CD4-positive, alpha-beta T cell (primary cell): ENCODE results near the gene TPD52L1. TPM values are rescaled to one million over a fixed set of nuclear protein-coding genes. Genes with fewer than 3 reads are reported as not detected.

ENCODE experiments used
- ATAC-seq: fragments of 200-7000 bp; cut with Tn5 transposase; one replicate; pipeline ENCODE4 v1.10.0; 2022; ENCODE audit warnings: mild to moderate bottlenecking; ENCODE audit not compliant: poor library complexity
- CTCF ChIA-PET: fragments of 350-600 bp; sonication (Branson Sonifier 250); formaldehyde crosslinking; loops from one replicate; lab custom pipeline; 2021; ENCODE audit warnings: antibody characterized with exemption, inconsistent platforms; lab: Charles Lee
- POLR2A ChIA-PET: fragments of 350-600 bp; sonication (Branson Sonifier 250); formaldehyde crosslinking; loops from one replicate; lab custom pipeline; 2021; ENCODE audit warnings: antibody characterized with exemption, inconsistent platforms; lab: Charles Lee
- DNase-seq, 14 experiments: peaks; one replicate each; pipeline ENCODE4 v3.0.0-alpha.2; 2013 to 2020; ENCODE audit warnings: mixed read lengths in 2 of 14
- H3K27ac ChIP-seq, 2 donors: one replicate each; pipeline versions ENCODE4 v1.5.1 to v1.7.0; 2013; ENCODE audit warnings: low read length in 2 of 2, low read depth in 1 of 2, mild to moderate bottlenecking in 1 of 2
- H3K27me3 ChIP-seq, 2 experiments: 1 replicate in 1 of 2; 2 replicates in 1 of 2; pipeline versions ENCODE4 v1.6.1 to v1.7.0; 2013; ENCODE audit warnings: low read length in 2 of 2, control low read depth in 1 of 2, mild to moderate bottlenecking in 1 of 2, moderate library complexity in 1 of 2; ENCODE audit not compliant: insufficient read depth in 2 of 2, control insufficient read depth in 1 of 2
- H3K36me3 ChIP-seq: one replicate; pipeline ENCODE4 v1.6.1; 2013; ENCODE audit warnings: low read length, control low read depth; ENCODE audit not compliant: insufficient read depth
- H3K4me1 ChIP-seq: one replicate; pipeline ENCODE4 v1.6.1; 2013; ENCODE audit warnings: low read length, control low read depth; ENCODE audit not compliant: insufficient read depth
- H3K4me3 ChIP-seq: one replicate; pipeline ENCODE4 v1.5.1; 2013; ENCODE audit warnings: mild to moderate bottlenecking, low read length, moderate library complexity
- H3K9me3 ChIP-seq, 2 experiments: 1 replicate in 1 of 2; 2 replicates in 1 of 2; pipeline versions ENCODE4 v1.6.1 to v1.7.0; 2013; ENCODE audit warnings: low read length in 2 of 2, mild to moderate bottlenecking in 2 of 2, control low read depth in 1 of 2, moderate library complexity in 1 of 2; ENCODE audit not compliant: control insufficient read depth in 1 of 2, insufficient read depth in 1 of 2
- H3K27ac Mint-ChIP-seq: one replicate; pipeline ENCODE4 v1.8.0; 2020; ENCODE audit warnings: mixed read lengths
- H3K27me3 Mint-ChIP-seq: one replicate; pipeline ENCODE4 v1.8.0; 2021; ENCODE audit warnings: mixed read lengths
- H3K36me3 Mint-ChIP-seq: one replicate; pipeline ENCODE4 v1.8.0; 2021; ENCODE audit warnings: low read depth, mixed read lengths
- H3K4me1 Mint-ChIP-seq: one replicate; pipeline ENCODE4 v1.8.0; 2021; ENCODE audit warnings: low read depth, mixed read lengths
- H3K4me3 Mint-ChIP-seq: one replicate; pipeline ENCODE4 v1.8.0; 2020; ENCODE audit warnings: mild to moderate bottlenecking, mixed read lengths
- H3K9me3 Mint-ChIP-seq: one replicate; pipeline ENCODE4 v1.8.0; 2020; ENCODE audit warnings: mixed read lengths
- intact Hi-C, 2 experiments: fragments of 100-400 bp; cut with DNase I in 1 of 2; cut with micrococcal nuclease in 1 of 2; formaldehyde crosslinking; loops; one replicate each; pipeline versions ENCODE4 v1.15.1 to v1.9.0; 2023 to 2025; cut with DNase I, micrococcal nuclease
- total RNA-seq, 174 experiments: library from RNA in 2 of 174; stranded (reverse) in 2 of 174; gene quantifications; one replicate each; pipeline ENCODE4 v1.2.3 and lab custom pipeline; 2021 to 2026
- TF ChIP-seq, protein P1 (sequence below): fragments of 200-600 bp; IDR thresholded peaks from one replicate; pipeline ENCODE4 v1.8.0; 2022; ENCODE audit warnings: antibody characterized with exemption, mild to moderate bottlenecking

TPD52L1 gene
- total RNA-seq, 2 experiments from 2014 or later = not detected

DNA sequence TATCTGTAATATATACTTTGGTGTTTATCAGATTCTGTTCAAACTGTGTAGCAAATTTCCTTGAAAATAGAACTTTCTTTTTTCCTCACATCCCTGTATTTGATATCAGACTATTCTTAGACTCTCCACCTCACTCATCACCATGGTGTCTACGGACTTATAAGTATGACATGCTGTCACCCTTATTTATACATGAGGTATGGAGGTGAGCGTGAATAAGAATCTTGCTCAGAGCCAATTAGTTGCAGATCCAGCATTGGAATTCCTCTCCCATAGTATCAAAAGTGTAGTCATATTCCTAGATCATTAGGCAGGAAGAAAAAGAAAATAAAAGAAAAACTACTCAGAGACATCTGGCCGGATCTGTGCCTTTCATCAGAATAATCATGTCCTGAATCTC lies 43.0 kb downstream of the TPD52L1 start:
- no peaks in the 10 kb centered on the region for H3K4me1 Mint-ChIP-seq
- ATAC-seq (no peak), DNase-seq (no peak)
- no peak overlapping the region for H3K4me3 ChIP-seq
- ChIA-PET POLR2A (no interaction called here), CTCF (no interaction called here)
- TF ChIP-seq, protein P1, sequence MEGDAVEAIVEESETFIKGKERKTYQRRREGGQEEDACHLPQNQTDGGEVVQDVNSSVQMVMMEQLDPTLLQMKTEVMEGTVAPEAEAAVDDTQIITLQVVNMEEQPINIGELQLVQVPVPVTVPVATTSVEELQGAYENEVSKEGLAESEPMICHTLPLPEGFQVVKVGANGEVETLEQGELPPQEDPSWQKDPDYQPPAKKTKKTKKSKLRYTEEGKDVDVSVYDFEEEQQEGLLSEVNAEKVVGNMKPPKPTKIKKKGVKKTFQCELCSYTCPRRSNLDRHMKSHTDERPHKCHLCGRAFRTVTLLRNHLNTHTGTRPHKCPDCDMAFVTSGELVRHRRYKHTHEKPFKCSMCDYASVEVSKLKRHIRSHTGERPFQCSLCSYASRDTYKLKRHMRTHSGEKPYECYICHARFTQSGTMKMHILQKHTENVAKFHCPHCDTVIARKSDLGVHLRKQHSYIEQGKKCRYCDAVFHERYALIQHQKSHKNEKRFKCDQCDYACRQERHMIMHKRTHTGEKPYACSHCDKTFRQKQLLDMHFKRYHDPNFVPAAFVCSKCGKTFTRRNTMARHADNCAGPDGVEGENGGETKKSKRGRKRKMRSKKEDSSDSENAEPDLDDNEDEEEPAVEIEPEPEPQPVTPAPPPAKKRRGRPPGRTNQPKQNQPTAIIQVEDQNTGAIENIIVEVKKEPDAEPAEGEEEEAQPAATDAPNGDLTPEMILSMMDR = no peak
- no peaks in the 10 kb centered on the region for H3K9me3 Mint-ChIP-seq
- intact Hi-C loops = no loop called here
- H3K27ac ChIP-seq = no peak overlapping the region
- H3K27ac Mint-ChIP-seq = no peak overlapping the region
- peaks cover 4% of the 10 kb centered on the region for H3K27me3 Mint-ChIP-seq
- H3K4me3 Mint-ChIP-seq = no peak overlapping the region
- no peaks in the 10 kb centered on the region for H3K9me3 ChIP-seq
- H3K36me3 ChIP-seq = no peaks in the 10 kb centered on the region
- H3K4me1 ChIP-seq = peaks cover 5% of the 10 kb centered on the region
- no peaks in the 10 kb centered on the region for H3K27me3 ChIP-seq
- H3K36me3 Mint-ChIP-seq = no peaks in the 10 kb centered on the region

DNA sequence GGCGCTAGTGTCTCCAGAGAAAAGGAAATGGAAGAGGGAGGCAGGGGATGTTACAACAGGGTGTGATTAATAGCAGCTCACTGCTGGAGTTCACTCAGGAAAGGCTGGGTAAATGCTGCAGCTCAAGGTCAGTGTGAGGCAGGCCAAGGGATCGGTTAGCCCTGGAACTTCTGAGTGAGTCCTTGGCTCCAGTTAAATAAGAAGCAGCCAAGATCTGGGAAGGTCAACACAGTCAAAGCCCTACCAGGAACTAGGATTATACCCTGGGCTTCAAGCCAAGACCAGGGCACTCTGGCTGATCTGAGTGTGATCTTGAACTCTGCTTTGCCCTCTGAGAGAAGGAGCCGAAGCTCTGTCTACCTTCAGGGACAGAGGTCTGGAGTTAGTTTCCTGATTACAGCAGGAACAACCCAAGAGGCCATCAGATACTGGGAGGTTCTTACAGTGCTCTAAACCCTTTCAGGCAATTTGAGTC lies 44.3 kb downstream of the TPD52L1 start:
- TF ChIP-seq, protein P1 = no peak
- CTCF ChIA-PET = no interaction called here
- H3K27ac Mint-ChIP-seq = no peak overlapping the region

DNA sequence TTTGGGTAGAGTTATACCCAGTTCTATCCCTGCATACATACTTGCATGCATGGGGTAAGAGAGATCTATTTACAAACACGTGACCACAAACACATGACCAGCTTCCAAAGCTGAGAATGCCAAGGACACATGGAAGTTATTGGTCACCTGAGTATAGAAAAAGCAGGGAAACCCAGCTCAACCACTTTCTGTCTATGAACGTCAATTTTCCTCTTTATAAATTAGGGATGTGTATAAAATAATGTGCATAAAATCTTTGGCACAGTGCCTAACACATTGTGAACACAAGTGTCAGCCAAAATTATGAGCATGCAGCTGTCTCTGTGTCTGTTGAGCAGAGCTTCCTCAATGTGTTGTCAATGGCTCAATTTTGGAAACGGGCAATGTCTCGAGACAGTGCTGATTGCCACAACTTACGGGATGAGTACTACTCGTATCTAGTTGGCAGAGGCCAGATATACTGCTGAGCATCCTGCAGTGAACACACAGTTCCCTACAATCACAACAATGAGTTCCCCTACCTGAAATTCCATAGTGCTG lies 44.9 kb downstream of the TPD52L1 start:
- ChIA-PET CTCF (no interaction called here), POLR2A (no interaction called here)

More for the DNA sequence above, 44.3 kb downstream of the TPD52L1 start:
- no peaks in the 10 kb centered on the region for H3K9me3 Mint-ChIP-seq
- intact Hi-C loops = no loop called here
- ATAC-seq = no peak
- H3K36me3 ChIP-seq = no peaks in the 10 kb centered on the region
- no peak overlapping the region for H3K4me3 Mint-ChIP-seq
- no peaks in the 10 kb centered on the region for H3K4me1 ChIP-seq
- no peaks in the 10 kb centered on the region for H3K9me3 ChIP-seq
- no peaks in the 10 kb centered on the region for H3K36me3 Mint-ChIP-seq
- H3K27ac ChIP-seq = no peak overlapping the region
- POLR2A ChIA-PET = no interaction called here
- DNase-seq = no peak
- no peaks in the 10 kb centered on the region for H3K4me1 Mint-ChIP-seq
- peaks cover 4% of the 10 kb centered on the region for H3K27me3 Mint-ChIP-seq
- H3K4me3 ChIP-seq = no peak overlapping the region
- H3K27me3 ChIP-seq = no peaks in the 10 kb centered on the region

More for the DNA sequence above, 44.9 kb downstream of the TPD52L1 start:
- H3K4me3 ChIP-seq = no peak overlapping the region
- H3K9me3 ChIP-seq = no peaks in the 10 kb centered on the region
- no peaks in the 10 kb centered on the region for H3K36me3 Mint-ChIP-seq
- no peaks in the 10 kb centered on the region for H3K36me3 ChIP-seq
- no peak overlapping the region for H3K4me3 Mint-ChIP-seq
- H3K4me1 ChIP-seq = no peaks in the 10 kb centered on the region
- no peak for ATAC-seq
- intact Hi-C loops = no loop called here
- no peaks in the 10 kb centered on the region for H3K4me1 Mint-ChIP-seq
- no peaks in the 10 kb centered on the region for H3K9me3 Mint-ChIP-seq
- no peak overlapping the region for H3K27ac ChIP-seq
- no peak for DNase-seq
- no peaks in the 10 kb centered on the region for H3K27me3 ChIP-seq
- H3K27me3 Mint-ChIP-seq = peaks cover 4% of the 10 kb centered on the region
- H3K27ac Mint-ChIP-seq = no peak overlapping the region
- TF ChIP-seq, protein P1 = no peak
